H1 (cell line): Measurements from ENCODE around the gene SV2B. TPM values are rescaled to one million over a fixed set of nuclear protein-coding genes. Genes with fewer than 3 reads are reported as not detected.

Experiments used
- CTCF ChIA-PET: fragments of 300-600 bp; sonication (Branson Sonifier 250); formaldehyde crosslinking; loops from one replicate; lab custom pipeline; 2021; ENCODE audit not compliant: partially characterized antibody; lab: Charles Lee
- POLR2A ChIA-PET: fragments of 300-600 bp; sonication (Branson Sonifier 250); formaldehyde crosslinking; loops from one replicate; lab custom pipeline; 2021; ENCODE audit warnings: inconsistent platforms; ENCODE audit not compliant: partially characterized antibody; lab: Charles Lee
- DNase-seq, 2 experiments: peaks; one replicate each; pipeline versions ENCODE4 v3.0.0 to v3.0.0-alpha.2; 2010 to 2022; ENCODE audit warnings: low spot score in 2 of 2, low read depth in 1 of 2, mixed read lengths in 1 of 2
- FAIRE-seq: peaks from 2 replicates; lab custom pipeline; 2011; peaks lifted over from hg19 to GRCh38; lab: Jason Lieb, UNC
- H2AFZ ChIP-seq: 2 replicates; pipeline ENCODE4 v1.8.1; 2012; ENCODE audit warnings: low read length, inconsistent platforms
- H2AK5ac ChIP-seq: 2 replicates; pipeline ENCODE4 v1.6.1; 2013; ENCODE audit warnings: low read depth, low read length
- H2BK120ac ChIP-seq: replicated peaks from 2 replicates; pipeline ENCODE3; 2013; ENCODE audit warnings: low read depth, low read length, inconsistent platforms
- H2BK12ac ChIP-seq: 2 replicates; pipeline ENCODE4 v1.6.1; 2013; ENCODE audit warnings: low read depth, low read length
- H2BK15ac ChIP-seq: 2 replicates; pipeline ENCODE4 v1.6.1; 2013; ENCODE audit warnings: low read length
- H2BK20ac ChIP-seq: 2 replicates; pipeline ENCODE4 v1.6.1; 2013; ENCODE audit warnings: low read length
- H2BK5ac ChIP-seq: 2 replicates; pipeline ENCODE4 v1.6.1; 2013; ENCODE audit warnings: low read depth, low read length
- H3K14ac ChIP-seq: 2 replicates; pipeline ENCODE4 v1.6.1; 2013; ENCODE audit warnings: inconsistent platforms; ENCODE audit not compliant: insufficient read length
- H3K18ac ChIP-seq: 2 replicates; pipeline ENCODE4 v1.6.1; 2013; ENCODE audit warnings: low read length; ENCODE audit errors: extremely low read depth
- H3K23ac ChIP-seq: 2 replicates; pipeline ENCODE4 v1.6.1; 2013; ENCODE audit warnings: inconsistent platforms; ENCODE audit not compliant: insufficient read length
- H3K23me2 ChIP-seq: 2 replicates; pipeline ENCODE4 v1.6.1; 2013; ENCODE audit warnings: low read depth, low read length
- H3K27ac ChIP-seq: 2 replicates; pipeline ENCODE4 v1.6.1; 2011; ENCODE audit warnings: low read depth, low read length, inconsistent platforms
- H3K27me3 ChIP-seq, 4 experiments: replicated peaks in 1 of 4; 1 replicate in 1 of 4; 2 replicates in 3 of 4; pipeline versions ENCODE4 v1.6.1 to v1.8.1; 2011 to 2013; ENCODE audit warnings: low read length in 3 of 4, mild to moderate bottlenecking in 3 of 4, inconsistent platforms in 2 of 4, mixed read lengths in 2 of 4, moderate library complexity in 1 of 4; ENCODE audit not compliant: control insufficient read depth in 3 of 4, insufficient read depth in 3 of 4; ENCODE audit errors: extremely low read depth in 1 of 4
- H3K36me3 ChIP-seq, 4 experiments: 2 replicates each; pipeline versions ENCODE4 v1.6.1 to v1.8.1; 2011 to 2013; ENCODE audit warnings: mild to moderate bottlenecking in 4 of 4, low read length in 3 of 4, moderate library complexity in 2 of 4, control low read depth in 1 of 4, inconsistent platforms in 1 of 4; ENCODE audit not compliant: insufficient read depth in 4 of 4, control insufficient read depth in 2 of 4
- H3K4ac ChIP-seq: replicated peaks from 2 replicates; pipeline ENCODE3; 2013; ENCODE audit warnings: low read length, low read depth, mixed read lengths, inconsistent platforms; ENCODE audit not compliant: insufficient read length
- H3K4me1 ChIP-seq, 4 experiments: replicated peaks in 1 of 4; 1 replicate in 1 of 4; 2 replicates in 3 of 4; pipeline versions ENCODE4 v1.6.1 to v1.8.1; 2011 to 2013; ENCODE audit warnings: low read length in 3 of 4, inconsistent platforms in 2 of 4, mixed read lengths in 1 of 4; ENCODE audit not compliant: insufficient read depth in 4 of 4, control insufficient read depth in 3 of 4
- H3K4me2 ChIP-seq, 2 experiments: 2 replicates each; pipeline versions ENCODE4 v1.6.1 to v1.8.1; 2011 to 2013; ENCODE audit warnings: low read depth in 2 of 2, low read length in 2 of 2, control low read depth in 1 of 2, inconsistent platforms in 1 of 2, mild to moderate bottlenecking in 1 of 2; ENCODE audit not compliant: insufficient read depth in 1 of 2
- H3K4me3 ChIP-seq, 4 experiments: fragments of 200-600, 300-600 bp in 1 of 4; sonication (generic), shearing (Covaris generic), sonication (Bioruptor Twin) in 1 of 4; 2 replicates each; pipeline versions ENCODE4 v1.5.1 to v1.8.1; 2011 to 2016; ENCODE audit warnings: low read length in 4 of 4, low read depth in 3 of 4, control low read depth in 2 of 4, inconsistent platforms in 2 of 4, mild to moderate bottlenecking in 2 of 4, mixed read lengths in 1 of 4, moderate library complexity in 1 of 4; ENCODE audit not compliant: insufficient read depth in 2 of 4; ENCODE audit errors: extremely low read depth in 1 of 4
- H3K56ac ChIP-seq: replicated peaks from 2 replicates; pipeline ENCODE3; 2013; ENCODE audit warnings: low read depth, mild to moderate bottlenecking, mixed read lengths, low read length, inconsistent platforms; ENCODE audit not compliant: insufficient read length
- H3K79me1 ChIP-seq: 2 replicates; pipeline ENCODE4 v1.6.1; 2013; ENCODE audit warnings: low read depth, low read length, control low read depth
- H3K79me2 ChIP-seq, 2 experiments: 2 replicates each; pipeline versions ENCODE4 v1.6.1 to v1.8.1; 2012 to 2013; ENCODE audit warnings: low read length in 2 of 2, mild to moderate bottlenecking in 2 of 2, inconsistent platforms in 1 of 2; ENCODE audit not compliant: insufficient read depth in 2 of 2, control insufficient read depth in 1 of 2
- H3K9ac ChIP-seq, 4 experiments: replicated peaks in 1 of 4; 1 replicate in 1 of 4; 2 replicates in 3 of 4; pipeline versions ENCODE4 v1.6.1 to v1.8.1; 2011 to 2013; ENCODE audit warnings: low read depth in 3 of 4, low read length in 3 of 4, control low read depth in 2 of 4, mild to moderate bottlenecking in 2 of 4, moderate library complexity in 2 of 4, inconsistent platforms in 1 of 4; ENCODE audit errors: extremely low read depth in 1 of 4
- H3K9me3 ChIP-seq, 2 experiments: 2 replicates each; pipeline versions ENCODE4 v1.6.1 to v1.8.1; 2012 to 2013; ENCODE audit warnings: mild to moderate bottlenecking in 2 of 2, moderate library complexity in 2 of 2, control low read depth in 1 of 2, inconsistent platforms in 1 of 2, low read depth in 1 of 2, low read length in 1 of 2, mixed read lengths in 1 of 2; ENCODE audit not compliant: insufficient read depth in 2 of 2
- H4K20me1 ChIP-seq, 2 experiments: replicated peaks in 1 of 2; 2 replicates each; pipeline versions ENCODE3 to v1.8.1; 2011 to 2013; ENCODE audit warnings: inconsistent platforms in 2 of 2, low read length in 2 of 2, mild to moderate bottlenecking in 1 of 2; ENCODE audit not compliant: insufficient read depth in 2 of 2, control insufficient read depth in 1 of 2
- H4K5ac ChIP-seq: 2 replicates; pipeline ENCODE4 v1.6.1; 2013; ENCODE audit warnings: low read length, low read depth, mixed read lengths, inconsistent platforms; ENCODE audit not compliant: insufficient read length
- H4K8ac ChIP-seq: 2 replicates; pipeline ENCODE4 v1.8.0; 2013; ENCODE audit warnings: mild to moderate bottlenecking, moderate library complexity, low read length, inconsistent platforms; ENCODE audit not compliant: insufficient read depth; ENCODE audit errors: extremely low read depth
- H4K91ac ChIP-seq: replicated peaks from 2 replicates; pipeline ENCODE3; 2013; ENCODE audit warnings: low read length, mixed read lengths, inconsistent platforms; ENCODE audit not compliant: insufficient read length
- BACH1 ChIP-seq: IDR thresholded peaks from 2 replicates; pipeline ENCODE4 v1.6.1; 2012; ENCODE audit warnings: low read length, improper control_type of control experiment
- BRCA1 ChIP-seq: IDR thresholded peaks from 2 replicates; pipeline ENCODE4 v1.6.1; 2012; ENCODE audit warnings: low read depth, low read length, improper control_type of control experiment
- CBX8 ChIP-seq: fragments of 300-800, 300-1000 bp; sonication (generic); IDR thresholded peaks from 2 replicates; pipeline ENCODE4 v1.7.1; 2016; ENCODE audit warnings: low read depth, low read length, borderline replicate concordance
- CHD1 ChIP-seq: IDR thresholded peaks from 2 replicates; pipeline ENCODE4 v1.6.1; 2012; ENCODE audit warnings: low read depth, low read length, improper control_type of control experiment
- FOSL1 ChIP-seq: IDR thresholded peaks from 2 replicates; pipeline ENCODE4 v1.6.1; 2011; ENCODE audit warnings: mild to moderate bottlenecking, low read depth, low read length, moderate library complexity; ENCODE audit not compliant: insufficient read depth
- GABPA ChIP-seq: IDR thresholded peaks from 2 replicates; pipeline ENCODE4 v1.6.1; 2011; ENCODE audit warnings: mild to moderate bottlenecking, low read length, moderate library complexity, borderline replicate concordance; ENCODE audit not compliant: insufficient read depth
- GTF2F1 ChIP-seq: IDR thresholded peaks from 2 replicates; pipeline ENCODE4 v1.6.1; 2012; ENCODE audit warnings: low read depth, low read length, improper control_type of control experiment, borderline replicate concordance
- JUND ChIP-seq: IDR thresholded peaks from 2 replicates; pipeline ENCODE4 v1.6.1; 2011; ENCODE audit warnings: mild to moderate bottlenecking, improper control_type of control experiment, low read length
- KDM1A ChIP-seq: fragments of 200-600, 300-600 bp; sonication (generic); IDR thresholded peaks from 2 replicates; pipeline ENCODE4 v1.7.1; 2016; ENCODE audit warnings: mild to moderate bottlenecking, low read length, borderline replicate concordance
- ZNF274 ChIP-seq: IDR thresholded peaks from 2 replicates; pipeline ENCODE4 v1.7.0; 2012; ENCODE audit warnings: low read length, borderline replicate concordance; ENCODE audit errors: extremely low read depth
- WGBS, 2 experiments: shearing (Covaris generic) in 1 of 2; methylation state at CpG; one replicate each; pipeline versions ENCODE4 v1.1.6 to v1.1.7; 2013 to 2015; ENCODE audit warnings: low lambda C conversion rate in 2 of 2, mixed read lengths in 2 of 2, inconsistent platforms in 1 of 2, low coverage in 1 of 2, missing lambda C conversion rate in 1 of 2; ENCODE audit not compliant: insufficient replicate concordance in 2 of 2, insufficient coverage in 1 of 2, insufficient read length in 1 of 2; ENCODE audit errors: extremely low coverage in 1 of 2, missing lambda C conversion rate in 1 of 2; 5-methylcytosine and 5-hydroxymethylcytosine counted together
- polyA plus RNA-seq, 7 experiments: library from polyadenylated mRNA; depleted of rRNA in 3 of 7; stranded (reverse) in 5 of 7; unstranded in 2 of 7; fragments of >200 nt in 5 of 7; fragments of 200-250 nt in 2 of 7; gene quantifications; 1 replicate in 5 of 7; 2 replicates in 1 of 7; 4 replicates in 1 of 7; pipeline versions ENCODE4 v1.2.1 to v1.2.3, GENCODE V29; 2011 to 2013; ENCODE audit warnings: missing spikeins in 2 of 7, mixed read lengths in 2 of 7
- total RNA-seq: library from RNA; stranded (reverse); fragmentation: NEBNext Ultra II Directional; extraction: Animal tissue kit (Norgen Biotek cat#: 25700); gene quantifications from 2 replicates; pipeline ENCODE4 v1.2.1, GENCODE V29; 2021

SV2B gene
- total and polyA plus RNA-seq, 2 of the 8 experiments (the other 6 are each of a cell fraction or from before 2014, with no cell fraction given) = 0.09 to 0.20 TPM

GRCh38 chr15:91156175-91156726, 56.2 kb downstream of the SV2B start:
- 88% methylated on average over 6 of the region's 6 CpGs; no CpG with 5 or more reads in 1 of the 2 experiments for WGBS, 2 experiments
- Histone ChIP-seq H3K9ac (no peak overlapping the region), H3K14ac (no peak overlapping the region), H2BK120ac (no peak overlapping the region), H3K23me2 (no peaks in the 10 kb centered on the region), H4K91ac (no peak overlapping the region), H3K36me3 (no peaks in the 10 kb centered on the region), H3K27me3 (no peaks in the 10 kb centered on the region), H3K4me3 (no peak overlapping the region), H3K27ac (no peak overlapping the region), H3K18ac (no peak overlapping the region), H2BK20ac (no peak overlapping the region), H2AFZ (no peak overlapping the region), H3K23ac (no peak overlapping the region)
- CTCF ChIA-PET = interaction anchor here (0.5 to 2.0 kb wide), 4 partner anchors 12 to 114 kb away, joined by 4 to 6 read pairs (median 4); no protein-coding TSS in a partner anchor
- no peak for FAIRE-seq
- TF ChIP-seq JUND (no peak), KDM1A (no peak), BRCA1 (no peak), ZNF274 (no peak), GTF2F1 (no peak), GABPA (no peak), CBX8 (no peak), FOSL1 (no peak), CHD1 (no peak), BACH1 (no peak)
- TF ChIP-seq, all 59 proteins: peak for 0
- Histone ChIP-seq H3K4ac (no peak overlapping the region), H3K56ac (no peak overlapping the region), H3K4me2 (no peak overlapping the region), H2AK5ac (no peak overlapping the region), H4K8ac (no peak overlapping the region), H3K4me1 (no peaks in the 10 kb centered on the region), H2BK5ac (no peak overlapping the region), H4K5ac (no peak overlapping the region), H2BK15ac (no peak overlapping the region), H3K79me1 (no peaks in the 10 kb centered on the region), H3K79me2 (no peaks in the 10 kb centered on the region), H2BK12ac (no peak overlapping the region), H3K9me3 (no peaks in the 10 kb centered on the region), H4K20me1 (no peaks in the 10 kb centered on the region)
- no peak for DNase-seq
- POLR2A ChIA-PET = no interaction called here
